DND-41 (cell line): ENCODE data around the gene ARRDC2.

ENCODE experiments used
- CTCF ChIP-seq: IDR thresholded peaks from 2 replicates; pipeline ENCODE4 v1.5.1; 2012; ENCODE audit warnings: borderline replicate concordance, low read length, moderate library complexity, mild to moderate bottlenecking; ENCODE audit not compliant: poor library complexity, severe bottlenecking; ENCODE audit errors: extremely low read depth
- EZH2 ChIP-seq: IDR thresholded peaks from 3 replicates; pipeline ENCODE4 v1.6.1; 2012; ENCODE audit warnings: borderline replicate concordance, low read depth, mild to moderate bottlenecking, moderate library complexity, low read length, inconsistent platforms; ENCODE audit not compliant: severe bottlenecking

GRCh38 chr19:18059902-18060301 is 51.9 kb downstream of the ARRDC2 start:
- TF ChIP-seq CTCF (no peak), EZH2 (no peak)
